ENCODE measurements around the gene COPS4. TPM values are rescaled to one million over a fixed set of nuclear protein-coding genes. Genes with fewer than 3 reads are reported as not detected.
A peak's percentile ranks its signal among the peaks of the same experiment; 100 is the strongest.

The COPS4 gene
- total and polyA plus RNA-seq, 10 donors: 20.0 to 35.1 (median 25.9) TPM

GRCh38 chr4:83113429-83113786 is 78.4 kb downstream of the COPS4 start:
- Histone ChIP-seq H3K4me3 (peak overlapping the region; percentile 39 to 84 (median 58)), H3K9me3 (no peaks in the 10 kb centered on the region), H3K27me3 (replicated peaks in 1 of 7) (no peaks in the 10 kb centered on the region), H3K36me3 (peaks cover 0 to under 1% (median 0%) of the 10 kb centered on the region in 6 donors), H3K27ac (peak overlapping the region; percentile 87 to 97 (median 94)), H3K4me1 (peaks cover 2 to 89% (median 43%) of the 10 kb centered on the region in 6 donors)
- no peak for DNase-seq
- TF ChIP-seq POLR2AphosphoS5 (IDR thresholded peaks at IDR 0.05) (no peak), POLR2A (IDR thresholded peaks at IDR 0.05) (no peak)
- 14 to 30% (median 22%) methylated on average over 3 of the region's 3 CpGs for WGBS, 5 donors
- intact Hi-C loops (cut with DNase I; ENCODE audit: low total_unique reads): no loop called here

GRCh38 chr4:83114576-83114975 is 79.6 kb downstream of the COPS4 start, which contains the start of gene PLAC8:
TSS of gene PLAC8 (minus strand) at chr4:83114729. CDS start at chr4:83107921, 6,808 bp downstream.
- Histone ChIP-seq H3K27ac (peak within 1 kb of the TSS; percentile 87 to 97 (median 94)), H3K4me3 (peak within 1 kb of the TSS; percentile 39 to 84 (median 58)), H3K9me3 (no peaks in the 10 kb centered on the region), H3K36me3 (no peaks in the 10 kb centered on the region), H3K4me1 (peaks cover 0 to 86% (median 32%) of the 10 kb centered on the region in 6 donors), H3K27me3 (replicated peaks in 1 of 7) (no peaks in the 10 kb centered on the region)
- no peak for DNase-seq
- intact Hi-C loops (cut with DNase I; ENCODE audit: low total_unique reads): no loop called here
- 21 to 42% (median 26%) methylated on average over 5 of the region's 5 CpGs for WGBS, 5 donors
- TF ChIP-seq POLR2AphosphoS5 (IDR thresholded peaks at IDR 0.05) (peak in 1 of 3 donors; percentile 91), POLR2A (IDR thresholded peaks at IDR 0.05) (peak in 1 of 3 donors; percentile 82), CTCF (IDR thresholded peaks at IDR 0.05 in 8 of 11, conservative IDR thresholded peaks at IDR 0.05 in 3 of 11) (no peak)

GRCh38 chr4:83115000-83115399 is 80.0 kb downstream of the COPS4 start:
- intact Hi-C loops (cut with DNase I; ENCODE audit: low total_unique reads): no loop called here
- H3K4me3 ChIP-seq: peak overlapping the region in 4 of 8 donors; percentile 61 to 84 (median 62)
- H3K4me1 ChIP-seq: peaks cover 0 to 83% (median 30%) of the 10 kb centered on the region in 6 donors
- H3K36me3 ChIP-seq: no peaks in the 10 kb centered on the region
- no peaks in the 10 kb centered on the region for H3K27me3 ChIP-seq (replicated peaks in 1 of 7)
- TF ChIP-seq POLR2A (IDR thresholded peaks at IDR 0.05) (no peak), CTCF (IDR thresholded peaks at IDR 0.05 in 8 of 11, conservative IDR thresholded peaks at IDR 0.05 in 3 of 11) (no peak), POLR2AphosphoS5 (IDR thresholded peaks at IDR 0.05) (no peak)
- no peaks in the 10 kb centered on the region for H3K9me3 ChIP-seq
- no peak for DNase-seq
- peak overlapping the region; percentile 87 to 97 (median 94) for H3K27ac ChIP-seq

- H3K4me1 ChIP-seq: peaks cover 0 to 75% (median 26%) of the 10 kb centered on the region in 6 donors
- TF ChIP-seq POLR2AphosphoS5 (IDR thresholded peaks at IDR 0.05) (no peak), CTCF (IDR thresholded peaks at IDR 0.05 in 8 of 11, conservative IDR thresholded peaks at IDR 0.05 in 3 of 11) (no peak), POLR2A (IDR thresholded peaks at IDR 0.05) (no peak)
- 56 to 77% (median 71%) methylated on average over 8 of the region's 8 CpGs for WGBS, 5 donors
These were observed 80.8 kb downstream of the COPS4 start for GRCh38 chr4:83115656-83116285.

More at GRCh38 chr4:83115656-83116285, 80.8 kb downstream of the COPS4 start:
- no peak overlapping the region for H3K4me3 ChIP-seq
- DNase-seq: no peak
- no peaks in the 10 kb centered on the region for H3K36me3 ChIP-seq
- intact Hi-C loops (cut with DNase I; ENCODE audit: low total_unique reads): no loop called here
- no peaks in the 10 kb centered on the region for H3K27me3 ChIP-seq (replicated peaks in 1 of 7)
- no peaks in the 10 kb centered on the region for H3K9me3 ChIP-seq
- peak overlapping the region in 7 of 8 donors; percentile 90 to 97 (median 94) for H3K27ac ChIP-seq

Measured in spleen (tissue), 11 donors.